ENCODE data around the gene NEDD9.

Gene NEDD9

DNA sequence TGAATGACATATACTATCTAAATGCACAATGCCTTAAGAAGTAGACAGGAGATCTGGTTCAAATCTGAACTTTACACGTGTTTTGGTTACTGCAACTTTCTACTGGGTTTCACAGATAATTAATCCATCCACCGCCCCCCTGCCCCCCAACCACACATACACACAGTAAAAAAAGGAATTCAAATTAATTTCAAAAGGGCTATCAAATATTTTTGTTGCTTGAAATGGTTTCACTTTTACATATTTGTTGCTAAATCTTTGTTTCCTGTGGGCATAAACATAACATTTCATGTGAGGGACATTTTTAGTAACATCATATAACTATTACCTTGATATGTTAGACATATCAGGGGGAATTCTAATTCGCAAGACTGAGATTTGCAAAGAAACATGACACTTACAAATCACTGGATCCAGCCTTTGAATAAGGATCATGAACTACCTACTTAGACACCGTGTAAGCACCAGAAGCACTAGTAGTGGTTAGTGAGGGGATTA lies 7.5 kb downstream of the NEDD9 start:
- DNase-seq (ENCODE audit: low read depth): no peak
- TF ChIP-seq, protein P1, sequence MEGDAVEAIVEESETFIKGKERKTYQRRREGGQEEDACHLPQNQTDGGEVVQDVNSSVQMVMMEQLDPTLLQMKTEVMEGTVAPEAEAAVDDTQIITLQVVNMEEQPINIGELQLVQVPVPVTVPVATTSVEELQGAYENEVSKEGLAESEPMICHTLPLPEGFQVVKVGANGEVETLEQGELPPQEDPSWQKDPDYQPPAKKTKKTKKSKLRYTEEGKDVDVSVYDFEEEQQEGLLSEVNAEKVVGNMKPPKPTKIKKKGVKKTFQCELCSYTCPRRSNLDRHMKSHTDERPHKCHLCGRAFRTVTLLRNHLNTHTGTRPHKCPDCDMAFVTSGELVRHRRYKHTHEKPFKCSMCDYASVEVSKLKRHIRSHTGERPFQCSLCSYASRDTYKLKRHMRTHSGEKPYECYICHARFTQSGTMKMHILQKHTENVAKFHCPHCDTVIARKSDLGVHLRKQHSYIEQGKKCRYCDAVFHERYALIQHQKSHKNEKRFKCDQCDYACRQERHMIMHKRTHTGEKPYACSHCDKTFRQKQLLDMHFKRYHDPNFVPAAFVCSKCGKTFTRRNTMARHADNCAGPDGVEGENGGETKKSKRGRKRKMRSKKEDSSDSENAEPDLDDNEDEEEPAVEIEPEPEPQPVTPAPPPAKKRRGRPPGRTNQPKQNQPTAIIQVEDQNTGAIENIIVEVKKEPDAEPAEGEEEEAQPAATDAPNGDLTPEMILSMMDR (conservative IDR thresholded peaks at IDR 0.05; ENCODE audit: control insufficient read depth, insufficient read depth, low read depth, low read length): no peak
- H3K4me3 ChIP-seq (ENCODE audit: control insufficient read depth, low read depth, low read length): no peak overlapping the region

DNA sequence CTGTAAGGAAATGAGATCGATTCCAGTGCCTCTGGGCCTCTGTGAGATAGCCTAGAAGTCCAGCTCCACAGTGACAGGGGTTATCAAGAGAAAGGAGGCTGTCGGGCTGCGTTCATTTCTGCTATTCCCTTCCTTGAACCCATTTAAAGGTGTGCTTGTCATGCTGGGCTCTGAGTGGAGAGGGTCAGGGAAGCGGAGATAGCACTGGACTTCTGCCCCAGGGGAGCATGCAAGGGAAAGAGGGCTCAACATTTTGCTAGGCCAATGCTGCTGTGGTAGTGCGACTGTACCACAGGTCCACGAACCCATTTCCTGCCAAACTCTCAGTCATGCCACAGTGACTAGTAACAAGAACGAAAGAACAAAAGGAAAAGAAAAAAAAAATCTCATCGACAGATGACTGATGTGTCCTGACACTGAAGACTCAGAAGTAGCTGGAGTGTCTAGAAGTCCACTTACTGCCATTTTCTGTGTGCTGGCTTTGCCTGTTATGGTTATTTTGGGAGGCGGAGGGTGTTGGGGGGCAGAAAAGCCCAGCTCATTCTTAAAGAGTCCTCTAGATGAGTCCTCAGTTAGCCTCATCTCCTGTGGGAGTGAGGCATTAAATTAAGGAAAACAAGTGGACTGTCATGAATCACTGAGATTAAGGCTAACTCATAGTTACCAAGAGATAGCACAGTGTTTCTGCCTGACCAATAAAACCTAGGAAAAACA lies 8.1 kb downstream of the NEDD9 start:
- no peak overlapping the region for H3K4me3 ChIP-seq (ENCODE audit: control insufficient read depth, low read depth, low read length)
- peak; percentile 27 for DNase-seq (ENCODE audit: low read depth)
- TF ChIP-seq, protein P1 (conservative IDR thresholded peaks at IDR 0.05; ENCODE audit: control insufficient read depth, insufficient read depth, low read depth, low read length): no peak

DNA sequence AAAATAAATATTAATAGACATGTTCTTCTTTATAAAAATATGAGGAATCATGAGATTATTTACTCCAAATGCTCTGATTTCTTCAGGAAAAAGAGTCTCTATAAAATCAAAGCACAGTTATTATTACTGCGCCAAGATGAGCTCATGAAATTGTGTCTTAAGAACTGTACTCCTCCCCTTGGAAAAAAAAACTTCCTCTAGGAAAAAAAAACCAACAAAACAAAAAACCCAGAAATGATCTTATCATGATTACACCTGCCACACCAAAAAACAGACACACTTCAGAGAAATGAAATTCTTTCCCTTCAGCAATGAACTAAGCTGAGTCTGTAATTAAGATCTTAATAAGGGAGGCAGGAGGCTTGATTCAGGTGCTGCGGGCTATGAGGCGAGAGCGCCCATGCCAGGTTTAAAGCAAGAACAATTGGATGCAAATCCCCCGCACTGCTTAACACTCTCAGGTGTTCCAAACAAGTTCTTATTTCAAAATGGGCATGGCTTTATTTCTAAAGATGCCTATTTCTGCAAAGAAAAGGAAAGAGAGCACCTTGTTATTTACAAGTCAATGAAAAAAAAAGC lies 9.1 kb downstream of the NEDD9 start:
- no peak for DNase-seq (ENCODE audit: low read depth)

DNA sequence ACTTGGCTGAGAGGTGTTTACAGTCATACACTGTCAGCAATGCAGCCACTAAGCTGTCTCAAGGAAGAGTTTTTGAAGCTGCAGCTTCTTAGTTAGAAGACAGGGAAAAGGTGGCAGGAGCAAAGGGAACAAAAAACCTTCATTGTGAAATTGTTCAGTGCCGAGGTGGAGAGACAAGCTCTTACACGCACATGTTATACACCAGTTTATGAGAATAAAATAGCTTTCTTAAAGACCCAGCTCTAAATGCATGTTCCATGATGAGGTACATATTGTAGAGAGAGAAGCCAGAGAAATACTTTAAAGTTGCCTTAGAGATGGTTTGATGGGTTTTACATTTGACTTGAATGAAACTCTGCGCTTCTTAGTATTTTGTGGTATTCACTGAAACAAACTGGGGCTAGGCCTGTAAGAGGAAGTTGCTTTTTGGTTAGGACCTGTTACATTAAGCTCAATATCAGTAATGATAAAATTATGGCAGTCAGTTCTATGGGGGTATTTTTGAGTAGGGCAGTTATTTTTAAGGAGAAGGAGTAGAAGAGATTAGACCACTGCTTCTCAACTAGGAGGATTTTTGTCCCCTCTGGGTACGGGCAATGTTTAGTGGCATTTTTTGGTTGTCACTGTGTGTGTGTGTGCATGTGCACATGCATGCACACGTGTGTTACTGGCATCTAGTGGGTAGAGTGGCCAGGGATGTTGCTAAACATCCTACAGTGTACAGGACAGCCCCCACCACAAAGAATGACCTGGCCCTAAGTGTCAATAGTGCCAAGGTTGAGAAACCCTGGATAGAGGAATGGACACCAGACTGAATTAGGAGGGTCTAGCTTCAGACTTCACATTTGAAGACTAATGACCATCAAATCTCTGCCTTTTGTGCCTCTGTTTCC lies 9.8 kb downstream of the NEDD9 start:
- TF ChIP-seq, protein P1 (conservative IDR thresholded peaks at IDR 0.05; ENCODE audit: control insufficient read depth, insufficient read depth, low read depth, low read length): no peak
- DNase-seq (ENCODE audit: low read depth): no peak
- H3K4me3 ChIP-seq (ENCODE audit: control insufficient read depth, low read depth, low read length): no peak overlapping the region

More for the DNA sequence above, 9.1 kb downstream of the NEDD9 start:
- H3K4me3 ChIP-seq (ENCODE audit: control insufficient read depth, low read depth, low read length): no peak overlapping the region
- TF ChIP-seq, protein P1 (conservative IDR thresholded peaks at IDR 0.05; ENCODE audit: control insufficient read depth, insufficient read depth, low read depth, low read length): no peak

DNA sequence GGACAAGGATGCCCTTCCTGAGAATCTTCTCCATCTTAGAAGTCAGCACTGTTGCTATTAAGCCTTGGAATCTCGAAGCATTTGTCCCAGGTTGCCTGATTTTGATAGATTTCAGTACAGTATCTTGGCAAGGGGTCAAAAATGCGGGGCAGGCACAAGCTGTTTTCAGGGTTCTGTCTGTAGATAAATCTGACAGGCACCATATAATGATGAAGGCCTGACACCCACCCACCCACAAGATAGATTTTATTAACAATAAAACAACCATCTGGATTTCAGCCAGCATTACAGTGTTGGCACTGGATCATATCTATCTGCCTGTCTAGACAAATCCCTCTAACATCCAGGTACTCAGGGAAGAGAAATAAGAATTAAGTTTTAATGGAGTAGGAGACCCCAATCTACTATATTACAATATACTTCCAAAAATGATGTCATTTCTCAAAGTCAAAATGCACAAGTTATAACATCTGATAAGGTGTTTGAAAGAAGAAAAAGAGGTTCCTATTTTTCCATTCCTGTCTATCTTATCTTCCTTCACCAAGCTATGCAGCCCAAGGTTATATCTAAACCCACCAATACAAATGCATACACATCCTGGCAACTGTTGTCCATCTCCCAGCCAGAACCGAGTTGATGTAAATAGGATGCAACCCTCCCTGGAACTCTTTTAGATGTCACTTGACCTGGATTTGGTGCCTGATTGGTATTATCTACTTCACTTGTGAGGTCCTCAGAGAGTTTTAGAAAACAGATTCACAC lies 10.7 kb downstream of the NEDD9 start:
- TF ChIP-seq, protein P1 (conservative IDR thresholded peaks at IDR 0.05; ENCODE audit: control insufficient read depth, insufficient read depth, low read depth, low read length): no peak
- H3K4me3 ChIP-seq (ENCODE audit: control insufficient read depth, low read depth, low read length): no peak overlapping the region
- no peak for DNase-seq (ENCODE audit: low read depth)

- TF ChIP-seq, protein P1 (conservative IDR thresholded peaks at IDR 0.05; ENCODE audit: control insufficient read depth, insufficient read depth, low read depth, low read length): no peak
- DNase-seq (ENCODE audit: low read depth): no peak
- H3K4me3 ChIP-seq (ENCODE audit: control insufficient read depth, low read depth, low read length): no peak overlapping the region
Measured at GRCh38 chr6:11219400-11219834, 13.1 kb downstream of the NEDD9 start.
